ENCODE measurements around the gene WASL. TPM values are rescaled to one million over a fixed set of nuclear protein-coding genes. Genes with fewer than 3 reads are reported as not detected.

The WASL gene
- total RNA-seq, 1 experiment from 2014 or later: 32.1 TPM

- CTCF ChIA-PET: no interaction called here
- Histone ChIP-seq H3K27ac (ENCODE audit: low read depth, low read length, poor library complexity, severe bottlenecking) (no peak overlapping the region), H3K36me3 (ENCODE audit: insufficient read depth, low read length, poor library complexity, severe bottlenecking) (no peaks in the 10 kb centered on the region), H3K4me3 (ENCODE audit: low read depth, low read length, poor library complexity, severe bottlenecking) (no peak overlapping the region), H3K4me1 (ENCODE audit: insufficient read depth, low read length, poor library complexity, severe bottlenecking) (peaks cover 19% of the 10 kb centered on the region), H3K27me3 (replicated peaks; ENCODE audit: insufficient read depth, low read depth, low read length, poor library complexity) (no peaks in the 10 kb centered on the region), H3K9me3 (ENCODE audit: low read depth, low read length, poor library complexity, severe bottlenecking) (no peaks in the 10 kb centered on the region)
- DNase-seq (ENCODE audit: low spot score): no peak
- POLR2A ChIA-PET (ENCODE audit: low non-redundant PET): no interaction called here
- TF ChIP-seq EZH2 (IDR thresholded peaks at IDR 0.05; ENCODE audit: borderline replicate concordance, low read depth, low read length, poor library complexity, severe bottlenecking): no peak
- TF ChIP-seq CTCF (conservative IDR thresholded peaks at IDR 0.05; ENCODE audit: low read depth, low read length): no peak
- intact Hi-C loops (cut with micrococcal nuclease; ENCODE audit: unreplicated experiment): no loop called here
- no TSS peak for BruUV-seq (replicated peaks)
These were observed 6.5 kb upstream of the WASL start for GRCh38 chr7:123755338-123755737.

- Histone ChIP-seq H3K36me3 (ENCODE audit: insufficient read depth, low read length, poor library complexity, severe bottlenecking) (no peaks in the 10 kb centered on the region), H3K27ac (ENCODE audit: low read depth, low read length, poor library complexity, severe bottlenecking) (no peak overlapping the region), H3K9me3 (ENCODE audit: low read depth, low read length, poor library complexity, severe bottlenecking) (no peaks in the 10 kb centered on the region), H3K4me3 (ENCODE audit: low read depth, low read length, poor library complexity, severe bottlenecking) (no peak overlapping the region), H3K4me1 (ENCODE audit: insufficient read depth, low read length, poor library complexity, severe bottlenecking) (peaks cover 22% of the 10 kb centered on the region), H3K27me3 (replicated peaks; ENCODE audit: insufficient read depth, low read depth, low read length, poor library complexity) (no peaks in the 10 kb centered on the region)
- intact Hi-C loops (cut with micrococcal nuclease; ENCODE audit: unreplicated experiment): no loop called here
- BruUV-seq (replicated peaks): no TSS peak
- no peak for DNase-seq (ENCODE audit: low spot score)
- POLR2A ChIA-PET (ENCODE audit: low non-redundant PET): no interaction called here
- TF ChIP-seq CTCF (conservative IDR thresholded peaks at IDR 0.05; ENCODE audit: low read depth, low read length): no peak
- TF ChIP-seq EZH2 (IDR thresholded peaks at IDR 0.05; ENCODE audit: borderline replicate concordance, low read depth, low read length, poor library complexity, severe bottlenecking): no peak
- CTCF ChIA-PET: no interaction called here
These were observed 5.6 kb upstream of the WASL start for GRCh38 chr7:123754271-123754871.

GRCh38 chr7:123752534-123752933 lies 3.7 kb upstream of the WASL start:
- no peaks in the 10 kb centered on the region for H3K27me3 ChIP-seq (replicated peaks; ENCODE audit: insufficient read depth, low read depth, low read length, poor library complexity)
- DNase-seq (ENCODE audit: low spot score): no peak
- no peak overlapping the region for H3K27ac ChIP-seq (ENCODE audit: low read depth, low read length, poor library complexity, severe bottlenecking)
- H3K4me1 ChIP-seq (ENCODE audit: insufficient read depth, low read length, poor library complexity, severe bottlenecking): peaks cover 22% of the 10 kb centered on the region
- no TSS peak for BruUV-seq (replicated peaks)
- H3K4me3 ChIP-seq (ENCODE audit: low read depth, low read length, poor library complexity, severe bottlenecking): no peak overlapping the region
- no peak for TF ChIP-seq EZH2 (IDR thresholded peaks at IDR 0.05; ENCODE audit: borderline replicate concordance, low read depth, low read length, poor library complexity, severe bottlenecking)
- TF ChIP-seq CTCF (conservative IDR thresholded peaks at IDR 0.05; ENCODE audit: low read depth, low read length): no peak
- CTCF ChIA-PET: no interaction called here
- POLR2A ChIA-PET (ENCODE audit: low non-redundant PET): no interaction called here
- H3K9me3 ChIP-seq (ENCODE audit: low read depth, low read length, poor library complexity, severe bottlenecking): no peaks in the 10 kb centered on the region
- H3K36me3 ChIP-seq (ENCODE audit: insufficient read depth, low read length, poor library complexity, severe bottlenecking): no peaks in the 10 kb centered on the region
- intact Hi-C loops (cut with micrococcal nuclease; ENCODE audit: unreplicated experiment): no loop called here

Measured in A673 (cell line).